Stomach (tissue), 9 donors: Measurements from ENCODE around the gene SARDH. TPM values are rescaled to one million over a fixed set of nuclear protein-coding genes. Genes with fewer than 3 reads are reported as not detected.

Experiments
- DNase-seq, 2 donors: peaks; one replicate each; pipeline versions ENCODE4 v3.0.0 to v3.0.0-alpha.2; 2013 to 2019
- H3K27ac ChIP-seq, 5 donors: fragments of 200-600 bp in 4 of 5; sonication (generic) in 4 of 5; one replicate each; pipeline ENCODE4 v1.5.1; 2013 to 2019; ENCODE audit warnings: mild to moderate bottlenecking in 1 of 5, moderate library complexity in 1 of 5
- H3K27me3 ChIP-seq, 3 donors: fragments of 200-600 bp; sonication (generic); one replicate each; pipeline ENCODE4 v1.5.1; 2017 to 2019; ENCODE audit warnings: mixed run types in 1 of 3
- H3K36me3 ChIP-seq, 4 donors: fragments of 200-600 bp; sonication (generic); 1 replicate in 3 of 4; 2 replicates in 1 of 4; pipeline ENCODE4 v1.5.1; 2016 to 2019
- H3K4me1 ChIP-seq, 4 donors: fragments of 200-600 bp; sonication (generic); one replicate each; pipeline ENCODE4 v1.5.1; 2016 to 2019
- H3K4me3 ChIP-seq, 4 donors: fragments of 200-600 bp; sonication (generic) in 3 of 4; one replicate each; pipeline ENCODE4 v1.5.1; 2016 to 2019; ENCODE audit warnings: mild to moderate bottlenecking in 1 of 4
- H3K9me3 ChIP-seq, 4 donors: fragments of 200-600 bp; sonication (generic); one replicate each; pipeline ENCODE4 v1.5.1; 2016 to 2019
- EP300 ChIP-seq: sonication (generic); formaldehyde crosslinking; IDR thresholded peaks from one replicate; pipeline ENCODE4 v1.6.1; 2017; ENCODE audit warnings: antibody characterized with exemption
- POLR2A ChIP-seq, 4 donors: fragments of 450-650 bp; IDR thresholded peaks; one replicate each; pipeline ENCODE4 v1.6.1; 2016; ENCODE audit warnings: antibody characterized with exemption in 4 of 4, control low read depth in 2 of 4, mild to moderate bottlenecking in 1 of 4, moderate library complexity in 1 of 4
- POLR2AphosphoS5 ChIP-seq, 3 donors: sonication (generic); formaldehyde crosslinking; IDR thresholded peaks; one replicate each; pipeline ENCODE4 v1.6.1; 2016; ENCODE audit warnings: antibody characterized with exemption in 3 of 3
- WGBS, 5 donors: extraction: QIAGEN DNeasy Blood & Tissue Kit in 3 of 5; methylation state at CpG; one replicate each; pipeline versions ENCODE4 v1.1.5 to v1.1.7; 2013 to 2018; 5-methylcytosine and 5-hydroxymethylcytosine counted together
- intact Hi-C: fragments of 100-400 bp; cut with DNase I; formaldehyde crosslinking; loops from one replicate; pipeline ENCODE4 v1.15.1; 2023; ENCODE audit warnings: low total_unique reads
- polyA plus RNA-seq, 3 donors: library from polyadenylated mRNA; stranded (reverse); fragments of 200-250 nt; gene quantifications; one replicate each; pipeline ENCODE4 v1.2.3, GENCODE V29; 2013
- total RNA-seq, 5 donors: library from RNA; depleted of rRNA; stranded (reverse); fragments of >200 nt; gene quantifications; one replicate each; pipeline versions ENCODE4 v1.1.0 to v1.2.3, GENCODE V29; 2014 to 2016
- TF ChIP-seq, protein P1 (sequence below), 7 experiments: fragments of 450-650 bp in 4 of 7; fragments of 200-600 bp in 3 of 7; sonication (generic) in 3 of 7; IDR thresholded peaks; one replicate each; pipeline ENCODE4 v1.5.1; 2016 to 2019; ENCODE audit warnings: antibody characterized with exemption in 7 of 7, control low read depth in 2 of 7, mild to moderate bottlenecking in 1 of 7
- donor health status: healthy with polysubstance abuse.
- donor health status: Bipolar disorder and iron deficiency.
- donor health status: healthy.

Gene SARDH
- total and polyA plus RNA-seq, 8 donors, result 0.76 to 15.2 (median 2.6) TPM; not detected in 1

GRCh38 chr9:133773889-133774655 lies 35.9 kb upstream of the SARDH start:
- WGBS, 5 donors, result 81 to 97% (median 91%) methylated on average over 8 to 9 of the region's 9 CpGs
- TF ChIP-seq POLR2AphosphoS5 (IDR thresholded peaks at IDR 0.05), result no peak
- TF ChIP-seq EP300, result no peak
- TF ChIP-seq POLR2A (IDR thresholded peaks at IDR 0.05), result no peak
- TF ChIP-seq, protein P1, sequence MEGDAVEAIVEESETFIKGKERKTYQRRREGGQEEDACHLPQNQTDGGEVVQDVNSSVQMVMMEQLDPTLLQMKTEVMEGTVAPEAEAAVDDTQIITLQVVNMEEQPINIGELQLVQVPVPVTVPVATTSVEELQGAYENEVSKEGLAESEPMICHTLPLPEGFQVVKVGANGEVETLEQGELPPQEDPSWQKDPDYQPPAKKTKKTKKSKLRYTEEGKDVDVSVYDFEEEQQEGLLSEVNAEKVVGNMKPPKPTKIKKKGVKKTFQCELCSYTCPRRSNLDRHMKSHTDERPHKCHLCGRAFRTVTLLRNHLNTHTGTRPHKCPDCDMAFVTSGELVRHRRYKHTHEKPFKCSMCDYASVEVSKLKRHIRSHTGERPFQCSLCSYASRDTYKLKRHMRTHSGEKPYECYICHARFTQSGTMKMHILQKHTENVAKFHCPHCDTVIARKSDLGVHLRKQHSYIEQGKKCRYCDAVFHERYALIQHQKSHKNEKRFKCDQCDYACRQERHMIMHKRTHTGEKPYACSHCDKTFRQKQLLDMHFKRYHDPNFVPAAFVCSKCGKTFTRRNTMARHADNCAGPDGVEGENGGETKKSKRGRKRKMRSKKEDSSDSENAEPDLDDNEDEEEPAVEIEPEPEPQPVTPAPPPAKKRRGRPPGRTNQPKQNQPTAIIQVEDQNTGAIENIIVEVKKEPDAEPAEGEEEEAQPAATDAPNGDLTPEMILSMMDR (IDR thresholded peaks at IDR 0.05), result no peak
- no peak for DNase-seq
- Histone ChIP-seq H3K4me1 (no peaks in the 10 kb centered on the region), H3K36me3 (peaks cover 15 to 96% (median 90%) of the 10 kb centered on the region in 4 donors), H3K9me3 (peaks cover 0 to 12% (median 6%) of the 10 kb centered on the region in 4 donors), H3K27me3 (no peaks in the 10 kb centered on the region), H3K27ac (no peak overlapping the region), H3K4me3 (no peak overlapping the region)
- intact Hi-C loops, result no loop called here

DNA sequence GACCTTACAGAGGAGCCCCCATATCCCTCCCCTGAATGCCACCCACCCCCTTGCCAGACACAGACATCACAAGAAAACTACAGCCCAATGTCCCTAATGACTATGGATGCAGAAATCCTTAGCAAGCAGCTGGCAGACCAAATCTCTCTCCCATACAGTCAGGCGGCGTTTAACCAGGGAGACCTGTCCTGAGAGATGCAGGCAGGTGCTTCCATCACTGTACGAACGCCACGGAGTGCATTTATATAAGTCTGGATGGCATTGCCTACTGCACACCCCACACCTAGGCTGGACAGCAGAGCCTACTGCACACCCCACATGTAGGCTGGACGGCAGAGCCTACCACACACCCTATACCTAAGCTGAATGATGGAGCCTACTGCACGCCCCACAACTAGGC lies 34.4 kb upstream of the SARDH start:
- Histone ChIP-seq H3K27me3 (no peaks in the 10 kb centered on the region), H3K4me3 (no peak overlapping the region), H3K9me3 (peaks cover 3 to 19% (median 10%) of the 10 kb centered on the region in 4 donors), H3K36me3 (peaks cover 18 to 97% (median 92%) of the 10 kb centered on the region in 4 donors), H3K4me1 (no peaks in the 10 kb centered on the region), H3K27ac (no peak overlapping the region)
- intact Hi-C loops, result no loop called here
- WGBS, 5 donors, result 91 to 97% (median 96%) methylated on average over 5 to 7 of the region's 7 CpGs
- TF ChIP-seq POLR2A (IDR thresholded peaks at IDR 0.05) (no peak), EP300 (no peak), POLR2AphosphoS5 (IDR thresholded peaks at IDR 0.05) (no peak)
- TF ChIP-seq, protein P1 (IDR thresholded peaks at IDR 0.05), result no peak
- no peak for DNase-seq

DNA sequence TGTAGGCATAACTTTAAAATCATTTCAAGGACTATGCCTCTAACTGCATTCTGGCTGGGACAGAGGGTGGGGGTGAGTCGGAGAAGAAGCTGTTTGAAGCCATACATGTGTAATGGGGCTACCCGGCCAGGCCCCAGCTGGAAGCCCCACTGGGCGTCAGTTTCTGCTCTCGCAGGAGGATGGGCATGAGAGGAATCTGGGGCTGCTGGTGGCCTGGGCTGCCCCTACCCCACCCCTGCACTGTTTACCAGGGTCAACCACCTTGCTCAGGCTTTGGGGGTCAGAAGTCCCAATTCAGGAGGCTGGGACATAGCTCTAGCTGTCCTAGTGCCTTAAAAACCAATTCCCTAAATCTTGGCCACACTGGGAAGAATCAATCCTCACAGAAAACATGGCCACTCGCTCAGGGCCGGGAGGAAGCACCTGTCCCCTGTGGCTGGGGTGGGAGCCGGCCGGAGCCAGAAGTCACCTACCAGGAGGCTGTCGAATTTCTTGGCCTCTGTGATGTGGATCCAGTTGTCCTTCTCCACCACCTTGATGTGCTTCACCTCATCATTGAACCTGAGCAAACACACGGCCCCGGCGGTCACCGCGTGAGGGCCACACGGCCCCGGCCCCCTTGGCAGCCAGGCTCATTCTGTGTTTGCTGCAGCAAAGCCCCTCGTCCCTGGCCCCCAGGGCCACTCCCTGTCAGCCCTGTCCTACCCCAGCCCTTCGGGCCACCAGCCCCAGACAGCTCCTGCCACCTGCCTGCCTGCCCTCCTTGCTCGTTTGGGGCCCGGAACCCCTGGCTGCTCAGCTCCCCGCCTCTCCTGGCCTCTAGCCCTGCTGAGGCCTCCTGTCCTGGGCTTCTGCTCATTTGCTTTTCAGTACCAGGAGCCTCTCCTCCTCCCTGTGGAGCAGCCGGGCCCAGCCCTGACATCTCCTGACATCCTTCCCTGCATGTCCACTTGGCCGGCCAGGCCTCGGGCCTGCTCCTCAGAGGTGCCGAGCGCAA lies 33.6 kb upstream of the SARDH start:
- Histone ChIP-seq H3K27me3 (no peaks in the 10 kb centered on the region), H3K4me1 (no peaks in the 10 kb centered on the region), H3K27ac (no peak overlapping the region), H3K4me3 (no peak overlapping the region), H3K9me3 (peaks cover 6 to 26% (median 18%) of the 10 kb centered on the region in 4 donors), H3K36me3 (peaks cover 21 to 97% (median 92%) of the 10 kb centered on the region in 4 donors)
- WGBS, 5 donors, result 87 to 92% (median 90%) methylated on average over 24 to 26 of the region's 26 CpGs
- intact Hi-C loops, result no loop called here
- TF ChIP-seq EP300 (no peak), POLR2A (IDR thresholded peaks at IDR 0.05) (no peak), POLR2AphosphoS5 (IDR thresholded peaks at IDR 0.05) (no peak)
- TF ChIP-seq, protein P1 (IDR thresholded peaks at IDR 0.05), result no peak
- DNase-seq, result no peak

GRCh38 chr9:133770076-133770777 lies 32.1 kb upstream of the SARDH start:
- 90 to 95% (median 94%) methylated on average over 14 to 16 of the region's 16 CpGs for WGBS, 5 donors
- Histone ChIP-seq H3K27ac (no peak overlapping the region), H3K4me1 (no peaks in the 10 kb centered on the region), H3K36me3 (peaks cover 21 to 93% (median 89%) of the 10 kb centered on the region in 4 donors), H3K27me3 (no peaks in the 10 kb centered on the region), H3K9me3 (peaks cover 6 to 27% (median 19%) of the 10 kb centered on the region in 4 donors), H3K4me3 (no peak overlapping the region)
- intact Hi-C loops, result no loop called here
- DNase-seq, result peak; percentile 1 to 22
- TF ChIP-seq, protein P1 (IDR thresholded peaks at IDR 0.05), result no peak
- TF ChIP-seq POLR2A (IDR thresholded peaks at IDR 0.05) (no peak), POLR2AphosphoS5 (IDR thresholded peaks at IDR 0.05) (no peak), EP300 (no peak)
